ENCODE data around the gene EIF2B5. TPM values are rescaled to one million over a fixed set of nuclear protein-coding genes. Genes with fewer than 3 reads are reported as not detected.
A peak's percentile ranks its signal among the peaks of the same experiment; 100 is the strongest.

Gene EIF2B5
- total and polyA plus RNA-seq, 2 of the 13 experiments (the other 11 are each of a cell fraction or from before 2014, with no cell fraction given) = 38.4 to 60.2 TPM

GRCh38 chr3:184135149-184135910 lies at the start of gene EIF2B5 (continued):
- TF ChIP-seq IKZF4 (CRISPR knock-in tag; IDR thresholded peaks at IDR 0.05; ENCODE audit: borderline replicate concordance, low read depth, not compliant biosample characterization) (peak; percentile 32), ZBTB2 (CRISPR knock-in tag; IDR thresholded peaks at IDR 0.05; ENCODE audit: low read depth) (0 out of 2 replicates have a peak, but pooled peaks have one; percentile 42), DZIP1 (CRISPR knock-in tag; IDR thresholded peaks at IDR 0.05) (peak; percentile 91; the same call in 1 of the 2 replicates), CCAR2 (optimal IDR thresholded peaks at IDR 0.05; ENCODE audit: low read depth, low read length) (peak; percentile 38), MIXL1 (CRISPR knock-in tag; IDR thresholded peaks at IDR 0.05) (peak; percentile 100), MEIS1 (CRISPR knock-in tag; IDR thresholded peaks at IDR 0.05; ENCODE audit: borderline replicate concordance) (0 out of 2 replicates have a peak, but pooled peaks have one; percentile 64), ZNF780A (CRISPR knock-in tag; IDR thresholded peaks at IDR 0.05) (no peak), FOXK1 (CRISPR knock-in tag; IDR thresholded peaks at IDR 0.05; ENCODE audit: borderline replicate concordance, low read depth) (peak; percentile 88; the same call in 1 of the 2 replicates), PREB (CRISPR knock-in tag; IDR thresholded peaks at IDR 0.05) (no peak), ZNF879 (CRISPR knock-in tag; IDR thresholded peaks at IDR 0.05) (no peak; the same call in 1 of the 2 replicates), SIX4 (CRISPR knock-in tag; IDR thresholded peaks at IDR 0.05) (peak; percentile 41; the same call in 1 of the 2 replicates), DDIT3 (CRISPR knock-in tag; IDR thresholded peaks at IDR 0.05) (no peak), ZNF543 (CRISPR knock-in tag; IDR thresholded peaks at IDR 0.05) (no peak), NR3C1 (CRISPR knock-in tag; IDR thresholded peaks at IDR 0.05) (no peak), MTA1 (CRISPR knock-in tag; IDR thresholded peaks at IDR 0.05; ENCODE audit: borderline replicate concordance) (peak; percentile 73; the same call in 1 of the 2 replicates), ZNF737 (CRISPR knock-in tag; IDR thresholded peaks at IDR 0.05; ENCODE audit: borderline replicate concordance) (no peak)
